PC-3 (cell line): ENCODE results near the gene PACRG. TPM values are rescaled to one million over a fixed set of nuclear protein-coding genes. Genes with fewer than 3 reads are reported as not detected.

Experiments
- ATAC-seq: fragments of 200-7000 bp; cut with Tn5 transposase; 2 replicates; pipeline ENCODE4 v1.9.1; 2020; ENCODE audit warnings: mild to moderate bottlenecking, moderate library complexity
- BruUV-seq: library from RNA; stranded (reverse); fragments of 400-500 nt; replicated peaks from 2 replicates; lab custom pipeline; 2021; lab: Mats Ljungman, UMichigan
- CTCF ChIA-PET: fragments of 300-600 bp; sonication (Branson Sonifier 250); formaldehyde crosslinking; loops from one replicate; lab custom pipeline; 2022; ENCODE audit warnings: antibody characterized with exemption; lab: Charles Lee
- POLR2A ChIA-PET: fragments of 300-600 bp; sonication (Branson Sonifier 250); formaldehyde crosslinking; loops from one replicate; lab custom pipeline; 2022; ENCODE audit warnings: antibody characterized with exemption; ENCODE audit not compliant: unreplicated experiment; lab: Charles Lee
- DNase-seq: peaks from one replicate; pipeline ENCODE4 v3.0.0-alpha.2; 2015
- H2AFZ ChIP-seq: fragments of 300-600 bp; sonication (generic); 2 replicates; pipeline ENCODE4 v1.6.0; 2016; ENCODE audit warnings: antibody characterized with exemption, low read length
- H3F3A ChIP-seq: fragments of 300-600 bp; sonication (generic); one replicate; pipeline ENCODE4 v1.6.0; 2017; ENCODE audit warnings: antibody characterized with exemption, low read length, control low read depth, mild to moderate bottlenecking; ENCODE audit not compliant: unreplicated experiment
- H3K27ac ChIP-seq: fragments of 300-600 bp; sonication (generic); 2 replicates; pipeline ENCODE4 v1.5.1; 2016; ENCODE audit warnings: mild to moderate bottlenecking, low read length
- H3K27me3 ChIP-seq: fragments of 300-600 bp; sonication (generic); 2 replicates; pipeline ENCODE4 v1.6.1; 2016; ENCODE audit warnings: low read length, mixed read lengths
- H3K36me3 ChIP-seq: fragments of 300-600 bp; sonication (generic); 2 replicates; pipeline ENCODE4 v1.6.1; 2016; ENCODE audit warnings: low read depth, mixed run types, low read length, mixed read lengths
- H3K4me1 ChIP-seq: fragments of 300-600 bp; sonication (generic); 2 replicates; pipeline ENCODE4 v1.5.1; 2016; ENCODE audit warnings: low read length; ENCODE audit not compliant: insufficient read depth
- H3K4me2 ChIP-seq: fragments of 300-600 bp; sonication (generic); 2 replicates; pipeline ENCODE4 v1.6.0; 2016; ENCODE audit warnings: low read length
- H3K4me3 ChIP-seq: fragments of 300-600 bp; sonication (generic); 2 replicates; pipeline ENCODE4 v1.5.1; 2016; ENCODE audit warnings: mild to moderate bottlenecking, low read length, mixed read lengths
- H3K79me2 ChIP-seq: fragments of 300-600 bp; sonication (generic); 2 replicates; pipeline ENCODE4 v1.6.1; 2017; ENCODE audit warnings: low read length, mixed read lengths
- H3K9ac ChIP-seq: fragments of 300-600 bp; sonication (generic); 2 replicates; pipeline ENCODE4 v1.6.0; 2016; ENCODE audit warnings: mild to moderate bottlenecking, low read length
- H3K9me2 ChIP-seq: fragments of 300-600 bp; sonication (generic); replicated peaks from 2 replicates; pipeline ENCODE4 v1.6.1; 2016; ENCODE audit warnings: mixed run types, low read length, mixed read lengths
- H3K9me3 ChIP-seq: fragments of 300-600 bp; sonication (generic); 2 replicates; pipeline ENCODE4 v1.6.1; 2016; ENCODE audit warnings: low read length, mixed read lengths
- H4K20me1 ChIP-seq: fragments of 300-600 bp; sonication (generic); 2 replicates; pipeline ENCODE4 v1.6.1; 2016; ENCODE audit warnings: low read length, mixed read lengths
- EZH2 ChIP-seq: fragments of 300-600 bp; sonication (generic); IDR thresholded peaks from one replicate; pipeline ENCODE4 v1.6.1; 2017; ENCODE audit warnings: antibody characterized with exemption, mild to moderate bottlenecking, low read length; ENCODE audit not compliant: unreplicated experiment
- EZH2phosphoT487 ChIP-seq: fragments of 300-600 bp; sonication (generic); IDR thresholded peaks from 2 replicates; pipeline ENCODE4 v1.6.1; 2018; ENCODE audit warnings: mild to moderate bottlenecking, antibody characterized with exemption, low read length, borderline replicate concordance
- intact Hi-C: fragments of 100-400 bp; cut with micrococcal nuclease; formaldehyde crosslinking; loops from 2 replicates; pipeline ENCODE4 v1.9.0; 2023
- total RNA-seq: library from RNA; depleted of rRNA; stranded (reverse); fragments of >200 nt; gene quantifications from 2 replicates; pipeline ENCODE4 v1.2.3, GENCODE V29; 2014
- TF ChIP-seq, protein P1 (sequence below): fragments of 300-600 bp; sonication (generic); conservative IDR thresholded peaks from 2 replicates; pipeline ENCODE4 v1.5.1; 2017; ENCODE audit warnings: antibody characterized with exemption, low read depth, mild to moderate bottlenecking, low read length

The PACRG gene
- total RNA-seq, 1 experiment from 2014 or later: not detected

DNA sequence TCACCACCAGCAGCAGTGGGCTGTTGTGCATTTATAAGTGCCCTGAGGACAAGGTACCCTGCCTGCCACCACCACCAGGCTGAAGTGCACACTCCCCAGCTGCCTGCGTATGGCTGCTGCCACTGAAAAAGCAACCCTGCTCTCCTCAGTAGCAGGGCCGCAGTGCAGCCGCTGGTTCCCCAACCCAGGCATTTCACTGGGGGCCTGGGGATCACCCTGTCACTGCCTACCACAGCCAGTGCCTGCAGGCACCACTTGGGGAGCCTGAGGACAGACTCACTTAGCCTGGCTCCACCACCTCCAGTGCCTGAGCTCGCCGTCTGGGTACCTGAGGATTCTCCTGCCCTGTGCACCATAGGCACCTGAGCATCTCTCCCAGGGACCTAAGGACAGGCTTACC is 215.6 kb downstream of the PACRG start:
- Histone ChIP-seq H3K9me2 (no peaks in the 10 kb centered on the region), H3F3A (no peaks in the 10 kb centered on the region), H2AFZ (no peak overlapping the region), H3K4me3 (no peak overlapping the region), H3K4me1 (no peaks in the 10 kb centered on the region), H3K9me3 (no peaks in the 10 kb centered on the region), H3K79me2 (no peaks in the 10 kb centered on the region), H4K20me1 (no peaks in the 10 kb centered on the region), H3K4me2 (no peak overlapping the region), H3K9ac (no peak overlapping the region), H3K36me3 (no peaks in the 10 kb centered on the region), H3K27me3 (no peaks in the 10 kb centered on the region), H3K27ac (no peak overlapping the region)
- no peak for ATAC-seq
- DNase-seq: no peak
- intact Hi-C loops: no loop called here
- ChIA-PET CTCF (no interaction called here), POLR2A (no interaction called here)
- no TSS peak for BruUV-seq
- TF ChIP-seq EZH2phosphoT487: no peak
- TF ChIP-seq, protein P1, sequence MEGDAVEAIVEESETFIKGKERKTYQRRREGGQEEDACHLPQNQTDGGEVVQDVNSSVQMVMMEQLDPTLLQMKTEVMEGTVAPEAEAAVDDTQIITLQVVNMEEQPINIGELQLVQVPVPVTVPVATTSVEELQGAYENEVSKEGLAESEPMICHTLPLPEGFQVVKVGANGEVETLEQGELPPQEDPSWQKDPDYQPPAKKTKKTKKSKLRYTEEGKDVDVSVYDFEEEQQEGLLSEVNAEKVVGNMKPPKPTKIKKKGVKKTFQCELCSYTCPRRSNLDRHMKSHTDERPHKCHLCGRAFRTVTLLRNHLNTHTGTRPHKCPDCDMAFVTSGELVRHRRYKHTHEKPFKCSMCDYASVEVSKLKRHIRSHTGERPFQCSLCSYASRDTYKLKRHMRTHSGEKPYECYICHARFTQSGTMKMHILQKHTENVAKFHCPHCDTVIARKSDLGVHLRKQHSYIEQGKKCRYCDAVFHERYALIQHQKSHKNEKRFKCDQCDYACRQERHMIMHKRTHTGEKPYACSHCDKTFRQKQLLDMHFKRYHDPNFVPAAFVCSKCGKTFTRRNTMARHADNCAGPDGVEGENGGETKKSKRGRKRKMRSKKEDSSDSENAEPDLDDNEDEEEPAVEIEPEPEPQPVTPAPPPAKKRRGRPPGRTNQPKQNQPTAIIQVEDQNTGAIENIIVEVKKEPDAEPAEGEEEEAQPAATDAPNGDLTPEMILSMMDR: no peak
- no peak for TF ChIP-seq EZH2

DNA sequence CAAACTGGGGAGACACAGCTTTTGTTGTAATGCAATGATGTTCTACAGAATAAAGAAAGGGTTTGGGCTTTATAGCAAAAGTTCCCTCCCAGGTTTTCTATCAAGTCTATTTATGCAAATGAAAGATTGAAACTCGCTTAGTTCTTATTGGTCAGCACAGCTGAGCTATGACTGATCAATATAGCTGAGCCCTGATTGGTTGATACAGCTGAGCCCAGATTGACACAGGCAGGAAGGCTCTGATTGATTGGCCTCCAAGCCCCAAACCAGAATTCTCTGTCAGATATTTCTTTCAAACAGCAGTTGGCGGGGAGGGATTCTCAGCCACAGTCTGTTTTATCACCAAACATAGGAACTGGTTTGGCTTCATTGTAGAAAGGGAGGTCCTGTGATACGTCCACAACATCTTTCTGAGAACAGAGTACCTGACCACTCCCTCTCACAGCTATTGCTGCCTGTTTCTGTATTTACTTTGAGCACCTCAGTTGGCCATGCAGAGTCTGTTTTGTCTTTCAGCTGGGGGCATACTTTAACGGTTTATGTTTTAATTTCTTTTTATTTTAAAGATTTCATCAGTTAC is 223.5 kb downstream of the PACRG start:
- H3K27me3 ChIP-seq: no peaks in the 10 kb centered on the region; the same call in 1 of the 2 replicates
- no peak overlapping the region for H3K27ac ChIP-seq
- no TSS peak for BruUV-seq
- no peak for DNase-seq
- no peaks in the 10 kb centered on the region for H3K9me2 ChIP-seq
- no peaks in the 10 kb centered on the region for H3K79me2 ChIP-seq
- H3K4me3 ChIP-seq: no peak overlapping the region
- no peak overlapping the region for H3K4me2 ChIP-seq
- H2AFZ ChIP-seq: no peak overlapping the region
- TF ChIP-seq EZH2: no peak
- TF ChIP-seq, protein P1: no peak
- no peak for TF ChIP-seq EZH2phosphoT487
- H3K36me3 ChIP-seq: no peaks in the 10 kb centered on the region
- ChIA-PET POLR2A (no interaction called here), CTCF (no interaction called here)
- H3K9ac ChIP-seq: no peak overlapping the region
- H3F3A ChIP-seq: no peaks in the 10 kb centered on the region
- H3K9me3 ChIP-seq: no peaks in the 10 kb centered on the region
- intact Hi-C loops: no loop called here
- no peaks in the 10 kb centered on the region for H4K20me1 ChIP-seq
- no peak for ATAC-seq
- H3K4me1 ChIP-seq: no peaks in the 10 kb centered on the region

DNA sequence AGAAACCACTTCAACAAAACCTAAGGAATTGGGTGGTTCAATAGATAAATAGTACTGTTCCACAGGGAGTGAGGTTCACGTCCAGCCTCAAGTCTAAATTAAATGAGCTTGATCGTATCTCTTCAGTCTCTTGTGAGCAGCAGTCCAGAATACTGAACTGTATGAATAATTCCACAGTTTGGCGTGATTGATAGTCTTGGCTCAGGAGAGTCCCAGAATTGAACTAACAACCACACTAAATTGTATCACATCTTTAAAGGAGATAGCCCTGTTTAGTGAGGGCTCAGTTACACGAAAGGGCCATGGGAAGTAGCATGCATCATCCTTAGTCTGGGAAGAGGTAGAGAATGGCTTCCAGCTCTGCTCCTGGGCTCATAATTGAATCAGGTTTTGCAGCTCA is 224.6 kb downstream of the PACRG start:
- no peaks in the 10 kb centered on the region for H3K36me3 ChIP-seq
- ChIA-PET CTCF (no interaction called here), POLR2A (no interaction called here)
- TF ChIP-seq, protein P1: no peak
- TF ChIP-seq EZH2phosphoT487: no peak
- no peak for TF ChIP-seq EZH2
- no peaks in the 10 kb centered on the region; the same call in 1 of the 2 replicates for H3K27me3 ChIP-seq
- BruUV-seq: no TSS peak
- no peak overlapping the region for H3K27ac ChIP-seq
- H3K9me3 ChIP-seq: no peaks in the 10 kb centered on the region
- intact Hi-C loops: no loop called here
- no peaks in the 10 kb centered on the region for H3K4me1 ChIP-seq
- H3F3A ChIP-seq: no peaks in the 10 kb centered on the region
- ATAC-seq (no peak), DNase-seq (no peak)
- H3K4me2 ChIP-seq: no peak overlapping the region
- no peaks in the 10 kb centered on the region for H3K9me2 ChIP-seq
- H3K4me3 ChIP-seq: no peak overlapping the region
- no peaks in the 10 kb centered on the region for H3K79me2 ChIP-seq
- no peak overlapping the region for H3K9ac ChIP-seq
- H2AFZ ChIP-seq: no peak overlapping the region
- H4K20me1 ChIP-seq: no peaks in the 10 kb centered on the region
